Activated naive CD8-positive, alpha-beta T cell treated with anti-CD3 and anti-CD28 coated beads, Interleukin-2, amount 10 ng/mL, durations not matched to agents 7 days and 5 days (primary cell): ENCODE results near the gene CEP164. TPM values are rescaled to one million over a fixed set of nuclear protein-coding genes. Genes with fewer than 3 reads are reported as not detected.

ENCODE experiments used
- ATAC-seq: fragments of 150-1000 bp; cut with Tn5 transposase; one replicate; pipeline ENCODE4 v1.10.0; 2021; ENCODE audit warnings: low read depth, moderate library complexity
- POLR2A ChIA-PET: fragments of 350-600 bp; sonication (Branson Sonifier 250); formaldehyde crosslinking; loops from one replicate; lab custom pipeline; 2021; ENCODE audit warnings: antibody characterized with exemption; lab: Charles Lee
- DNase-seq: peaks from one replicate; pipeline ENCODE4 v3.0.0; 2021
- H3K27ac Mint-ChIP-seq: one replicate; pipeline ENCODE4 v1.8.0; 2022; ENCODE audit warnings: mild to moderate bottlenecking, mixed read lengths
- H3K27me3 Mint-ChIP-seq: one replicate; pipeline ENCODE4 v1.8.0; 2022; ENCODE audit warnings: mild to moderate bottlenecking, moderate library complexity, mixed read lengths
- H3K36me3 Mint-ChIP-seq: one replicate; pipeline ENCODE4 v1.8.0; 2021; ENCODE audit warnings: mild to moderate bottlenecking, mixed read lengths
- H3K4me1 Mint-ChIP-seq: one replicate; pipeline ENCODE4 v1.8.0; 2021; ENCODE audit warnings: mixed read lengths
- H3K4me3 Mint-ChIP-seq: one replicate; pipeline ENCODE4 v1.8.0; 2022; ENCODE audit warnings: mild to moderate bottlenecking, moderate library complexity, mixed read lengths
- H3K9me3 Mint-ChIP-seq: one replicate; pipeline ENCODE4 v1.8.0; 2021; ENCODE audit warnings: mixed read lengths
- total RNA-seq, 2 experiments: library from RNA; stranded (reverse); gene quantifications; one replicate each; pipeline ENCODE4 v1.2.3, GENCODE V29; 2021

The CEP164 gene
- total RNA-seq, 2 experiments from 2014 or later, result 37.5 to 37.7 TPM

GRCh38 chr11:117417342-117417741 is 89.7 kb downstream of the CEP164 start:
- no peak for ATAC-seq

GRCh38 chr11:117417856-117418255 is 90.2 kb downstream of the CEP164 start:
- DNase-seq (no peak), ATAC-seq (no peak)
- POLR2A ChIA-PET, result no interaction called here
- Mint-ChIP-seq H3K27me3 (peaks cover 4% of the 10 kb centered on the region), H3K27ac (no peak overlapping the region), H3K36me3 (no peaks in the 10 kb centered on the region), H3K4me1 (no peaks in the 10 kb centered on the region), H3K4me3 (no peak overlapping the region), H3K9me3 (no peaks in the 10 kb centered on the region)

More at GRCh38 chr11:117417342-117417741, 89.7 kb downstream of the CEP164 start:
- H3K27me3 Mint-ChIP-seq, result peaks cover 4% of the 10 kb centered on the region
- H3K4me3 Mint-ChIP-seq, result no peak overlapping the region
- no peaks in the 10 kb centered on the region for H3K4me1 Mint-ChIP-seq
- no peak for DNase-seq
- POLR2A ChIA-PET, result no interaction called here
- no peaks in the 10 kb centered on the region for H3K36me3 Mint-ChIP-seq
- H3K27ac Mint-ChIP-seq, result no peak overlapping the region
- H3K9me3 Mint-ChIP-seq, result no peaks in the 10 kb centered on the region

GRCh38 chr11:117418737-117419481 is 91.3 kb downstream of the CEP164 start:
- ATAC-seq (no peak), DNase-seq (no peak)
- H3K27me3 Mint-ChIP-seq, result peaks cover 4% of the 10 kb centered on the region
- H3K27ac Mint-ChIP-seq, result no peak overlapping the region
- H3K9me3 Mint-ChIP-seq, result no peaks in the 10 kb centered on the region
- no peaks in the 10 kb centered on the region for H3K36me3 Mint-ChIP-seq
- no peak overlapping the region for H3K4me3 Mint-ChIP-seq
- H3K4me1 Mint-ChIP-seq, result no peaks in the 10 kb centered on the region
- POLR2A ChIA-PET, result no interaction called here

- POLR2A ChIA-PET, result no interaction called here
- H3K4me3 Mint-ChIP-seq, result no peak overlapping the region
- no peak overlapping the region for H3K27ac Mint-ChIP-seq
- ATAC-seq, result no peak
- no peaks in the 10 kb centered on the region for H3K9me3 Mint-ChIP-seq
- peaks cover 4% of the 10 kb centered on the region for H3K27me3 Mint-ChIP-seq
- H3K4me1 Mint-ChIP-seq, result no peaks in the 10 kb centered on the region
- DNase-seq, result no peak
- H3K36me3 Mint-ChIP-seq, result no peaks in the 10 kb centered on the region
Measured at GRCh38 chr11:117419482-117420142, 92.0 kb downstream of the CEP164 start.

- no peaks in the 10 kb centered on the region for H3K4me1 Mint-ChIP-seq
Measured at GRCh38 chr11:117420143-117420485, 92.5 kb downstream of the CEP164 start.

GRCh38 chr11:117420598-117420997 is 92.9 kb downstream of the CEP164 start:
- H3K27me3 Mint-ChIP-seq, result peaks cover 4% of the 10 kb centered on the region

More at GRCh38 chr11:117420143-117420485, 92.5 kb downstream of the CEP164 start:
- ATAC-seq (no peak), DNase-seq (no peak)
- Mint-ChIP-seq H3K27ac (no peak overlapping the region), H3K9me3 (no peaks in the 10 kb centered on the region), H3K36me3 (no peaks in the 10 kb centered on the region), H3K27me3 (peaks cover 4% of the 10 kb centered on the region), H3K4me3 (no peak overlapping the region)
- POLR2A ChIA-PET, result no interaction called here

DNA sequence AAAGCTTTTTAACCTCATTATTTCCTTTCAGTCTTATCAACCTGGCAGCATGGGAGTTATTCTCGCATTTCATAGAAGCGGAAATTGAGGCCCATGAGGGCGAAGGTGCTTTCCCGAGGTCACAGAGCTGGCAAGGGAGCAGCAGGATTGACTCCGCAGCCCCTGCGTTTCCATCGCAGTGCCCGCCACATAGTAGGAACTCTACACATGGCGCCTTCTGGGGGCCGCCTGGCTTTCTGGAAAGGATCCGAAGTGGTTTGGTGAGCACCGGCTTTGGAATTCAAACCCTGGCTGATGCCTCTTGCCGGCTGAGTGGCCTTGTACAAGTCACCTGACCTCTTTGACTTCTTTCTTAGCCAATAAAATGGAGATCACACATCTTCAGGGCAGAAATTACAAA is 93.4 kb downstream of the CEP164 start:
- H3K4me3 Mint-ChIP-seq, result no peak overlapping the region
- ATAC-seq (no peak), DNase-seq (no peak)
- H3K27me3 Mint-ChIP-seq, result peaks cover 4% of the 10 kb centered on the region
- POLR2A ChIA-PET, result interaction anchor here (0.6 kb wide), 1 partner anchor 1971 kb away, joined by 6 read pairs; no protein-coding TSS in a partner anchor
- H3K4me1 Mint-ChIP-seq, result no peaks in the 10 kb centered on the region
- no peaks in the 10 kb centered on the region for H3K36me3 Mint-ChIP-seq
- H3K27ac Mint-ChIP-seq, result no peak overlapping the region
- no peaks in the 10 kb centered on the region for H3K9me3 Mint-ChIP-seq

More at GRCh38 chr11:117420598-117420997, 92.9 kb downstream of the CEP164 start:
- Mint-ChIP-seq H3K4me3 (no peak overlapping the region), H3K36me3 (no peaks in the 10 kb centered on the region), H3K27ac (no peak overlapping the region), H3K9me3 (no peaks in the 10 kb centered on the region), H3K4me1 (no peaks in the 10 kb centered on the region)
- ATAC-seq, result no peak
- POLR2A ChIA-PET, result interaction anchor here (0.6 kb wide), 1 partner anchor 1972 kb away, joined by 6 read pairs; no protein-coding TSS in a partner anchor
- no peak for DNase-seq

GRCh38 chr11:117421476-117421875 is 93.8 kb downstream of the CEP164 start:
- no peaks in the 10 kb centered on the region for H3K36me3 Mint-ChIP-seq
- no peaks in the 10 kb centered on the region for H3K9me3 Mint-ChIP-seq
- H3K27ac Mint-ChIP-seq, result no peak overlapping the region
- no peaks in the 10 kb centered on the region for H3K4me1 Mint-ChIP-seq
- no peak overlapping the region for H3K4me3 Mint-ChIP-seq
- ATAC-seq, result no peak
- POLR2A ChIA-PET, result interaction anchor here (0.6 kb wide), 1 partner anchor 1971 kb away, joined by 6 read pairs; no protein-coding TSS in a partner anchor
- no peak for DNase-seq
- peaks cover 4% of the 10 kb centered on the region for H3K27me3 Mint-ChIP-seq

DNA sequence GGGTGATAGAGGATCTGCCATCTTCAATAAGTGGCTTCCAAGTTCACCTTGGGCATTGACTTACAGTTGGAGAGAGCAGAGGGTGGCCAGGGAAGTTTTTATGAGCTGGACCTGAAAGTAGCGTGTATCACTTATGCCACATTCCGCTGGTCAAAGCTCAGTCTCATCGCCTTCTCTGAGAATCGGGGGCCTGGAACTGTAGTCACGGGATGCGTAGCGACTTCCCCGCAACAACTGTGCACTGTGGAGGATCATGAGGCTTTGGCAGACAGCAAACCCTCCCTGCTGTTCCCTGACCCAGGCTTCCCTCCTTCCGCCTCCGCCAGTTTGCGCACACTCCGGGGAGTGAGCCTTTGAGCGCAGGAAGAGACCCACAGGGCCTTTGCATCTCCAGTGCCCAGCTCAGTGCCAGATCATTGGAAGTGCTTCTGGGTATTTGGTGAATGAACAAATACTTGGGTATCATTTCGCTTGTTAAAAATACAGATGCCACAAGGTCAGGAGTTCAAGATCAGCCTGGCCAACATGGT is 95.5 kb downstream of the CEP164 start:
- Mint-ChIP-seq H3K4me3 (no peak overlapping the region), H3K27ac (no peak overlapping the region), H3K4me1 (no peaks in the 10 kb centered on the region), H3K9me3 (no peaks in the 10 kb centered on the region), H3K36me3 (no peaks in the 10 kb centered on the region), H3K27me3 (no peaks in the 10 kb centered on the region)
- DNase-seq (no peak), ATAC-seq (no peak)
- POLR2A ChIA-PET, result no interaction called here

DNA sequence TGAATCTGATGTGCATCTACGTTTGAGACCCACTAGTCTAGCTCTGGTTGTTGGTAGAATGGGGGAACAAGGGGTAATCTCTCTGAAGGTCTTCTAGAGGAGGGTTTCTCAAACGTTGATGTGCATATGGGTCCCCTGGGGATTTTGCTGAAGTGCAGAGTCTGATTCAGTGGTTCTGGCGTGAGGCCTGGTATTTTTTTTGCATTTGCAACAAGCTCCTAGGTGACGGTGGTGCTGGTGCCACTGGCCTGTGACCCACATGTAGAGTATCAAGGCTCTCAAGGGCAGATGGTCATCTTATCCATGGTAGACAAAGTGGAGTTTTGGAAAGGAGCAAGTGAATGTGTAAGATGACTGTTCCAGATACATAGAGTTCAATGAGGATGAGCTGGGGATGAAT is 97.1 kb downstream of the CEP164 start:
- DNase-seq, result no peak
- Mint-ChIP-seq H3K9me3 (no peaks in the 10 kb centered on the region), H3K4me3 (no peak overlapping the region), H3K4me1 (peaks cover under 1% of the 10 kb centered on the region), H3K36me3 (no peaks in the 10 kb centered on the region), H3K27me3 (no peaks in the 10 kb centered on the region), H3K27ac (no peak overlapping the region)
- ATAC-seq, result no peak
- POLR2A ChIA-PET, result interaction anchor here (0.6 kb wide), 1 partner anchor 250 kb away, joined by 5 read pairs; no protein-coding TSS in a partner anchor

GRCh38 chr11:117425679-117426296 is 98.1 kb downstream of the CEP164 start:
- H3K9me3 Mint-ChIP-seq, result no peaks in the 10 kb centered on the region

DNA sequence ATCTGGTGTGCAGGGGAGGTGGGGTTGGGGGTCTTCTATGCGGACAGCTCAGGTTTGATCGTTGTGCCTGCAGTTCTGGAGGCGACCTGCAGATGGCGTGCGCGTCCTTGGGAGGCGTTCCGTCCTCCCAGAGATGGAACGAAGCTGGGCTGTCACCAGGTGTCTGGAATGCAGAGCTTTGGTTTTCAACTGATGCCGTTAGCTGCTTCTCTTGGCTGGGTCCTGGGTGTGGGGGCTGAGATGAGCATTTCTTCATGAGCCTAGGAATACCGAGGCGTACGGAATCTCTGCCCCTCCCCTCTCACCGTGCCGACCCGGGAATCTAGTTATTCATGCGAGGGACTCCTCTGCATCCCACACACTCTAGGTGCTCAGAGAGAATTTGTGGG is 98.6 kb downstream of the CEP164 start:
- no peaks in the 10 kb centered on the region for H3K9me3 Mint-ChIP-seq
- H3K4me3 Mint-ChIP-seq, result no peak overlapping the region
- DNase-seq (peak; percentile 81), ATAC-seq (peak; percentile 57)
- peaks cover 4% of the 10 kb centered on the region for H3K4me1 Mint-ChIP-seq
- POLR2A ChIA-PET, result no interaction called here
- H3K27me3 Mint-ChIP-seq, result no peaks in the 10 kb centered on the region
- no peaks in the 10 kb centered on the region for H3K36me3 Mint-ChIP-seq
- no peak overlapping the region for H3K27ac Mint-ChIP-seq

More at GRCh38 chr11:117425679-117426296, 98.1 kb downstream of the CEP164 start:
- POLR2A ChIA-PET, result no interaction called here
- H3K4me3 Mint-ChIP-seq, result no peak overlapping the region
- H3K36me3 Mint-ChIP-seq, result no peaks in the 10 kb centered on the region
- peaks cover 4% of the 10 kb centered on the region for H3K4me1 Mint-ChIP-seq
- H3K27ac Mint-ChIP-seq, result no peak overlapping the region
- no peaks in the 10 kb centered on the region for H3K27me3 Mint-ChIP-seq
- DNase-seq (no peak), ATAC-seq (no peak)

- Mint-ChIP-seq H3K36me3 (no peaks in the 10 kb centered on the region), H3K4me3 (no peak overlapping the region), H3K27ac (no peak overlapping the region), H3K27me3 (no peaks in the 10 kb centered on the region), H3K4me1 (peaks cover 4% of the 10 kb centered on the region), H3K9me3 (no peaks in the 10 kb centered on the region)
- no peak for ATAC-seq
- DNase-seq, result no peak
- POLR2A ChIA-PET, result no interaction called here
Measured at GRCh38 chr11:117426941-117427340, 99.3 kb downstream of the CEP164 start.
